Panc1 (cell line): ENCODE measurements around the gene DCC.

ENCODE experiments used
- POLR2AphosphoS5 ChIP-seq: IDR thresholded peaks from 2 replicates; pipeline ENCODE4 v1.6.1; 2012; ENCODE audit warnings: mild to moderate bottlenecking, low read depth, low read length, moderate library complexity
- REST ChIP-seq, 2 experiments: IDR thresholded peaks; 2 replicates each; pipeline ENCODE4 v1.6.1; 2011 to 2012; ENCODE audit warnings: low read depth in 2 of 2, control low read depth in 1 of 2, low read length in 1 of 2, mild to moderate bottlenecking in 1 of 2, moderate library complexity in 1 of 2; ENCODE audit not compliant: insufficient read depth in 1 of 2
- TF ChIP-seq, protein P1 (sequence below): fragments of 450-650 bp; IDR thresholded peaks from 2 replicates; pipeline ENCODE4 v1.5.1; 2017; ENCODE audit warnings: mild to moderate bottlenecking

DNA sequence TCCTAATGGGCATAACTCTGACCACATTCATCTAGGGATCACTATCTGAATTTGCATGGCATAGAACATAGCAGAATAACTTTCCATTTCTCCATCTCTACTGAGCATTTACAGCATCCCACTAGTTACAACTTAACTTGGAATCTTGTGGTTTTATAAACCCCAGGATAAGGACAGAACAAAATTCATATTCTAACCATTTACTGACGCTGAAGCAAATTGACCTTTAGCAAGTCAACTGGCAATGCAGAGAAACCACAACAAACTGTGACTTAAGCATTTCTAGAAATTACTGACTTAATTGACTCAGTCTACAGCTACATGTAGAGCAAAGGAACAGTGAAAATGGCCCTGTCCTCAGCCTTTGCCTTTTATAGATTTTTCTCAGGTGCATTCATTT lies 61.2 kb downstream of the DCC start:
- TF ChIP-seq, protein P1, sequence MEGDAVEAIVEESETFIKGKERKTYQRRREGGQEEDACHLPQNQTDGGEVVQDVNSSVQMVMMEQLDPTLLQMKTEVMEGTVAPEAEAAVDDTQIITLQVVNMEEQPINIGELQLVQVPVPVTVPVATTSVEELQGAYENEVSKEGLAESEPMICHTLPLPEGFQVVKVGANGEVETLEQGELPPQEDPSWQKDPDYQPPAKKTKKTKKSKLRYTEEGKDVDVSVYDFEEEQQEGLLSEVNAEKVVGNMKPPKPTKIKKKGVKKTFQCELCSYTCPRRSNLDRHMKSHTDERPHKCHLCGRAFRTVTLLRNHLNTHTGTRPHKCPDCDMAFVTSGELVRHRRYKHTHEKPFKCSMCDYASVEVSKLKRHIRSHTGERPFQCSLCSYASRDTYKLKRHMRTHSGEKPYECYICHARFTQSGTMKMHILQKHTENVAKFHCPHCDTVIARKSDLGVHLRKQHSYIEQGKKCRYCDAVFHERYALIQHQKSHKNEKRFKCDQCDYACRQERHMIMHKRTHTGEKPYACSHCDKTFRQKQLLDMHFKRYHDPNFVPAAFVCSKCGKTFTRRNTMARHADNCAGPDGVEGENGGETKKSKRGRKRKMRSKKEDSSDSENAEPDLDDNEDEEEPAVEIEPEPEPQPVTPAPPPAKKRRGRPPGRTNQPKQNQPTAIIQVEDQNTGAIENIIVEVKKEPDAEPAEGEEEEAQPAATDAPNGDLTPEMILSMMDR = no peak
- TF ChIP-seq REST (IDR thresholded peaks at IDR 0.05; ENCODE audit: insufficient read depth in 1 of 2, low read depth in 2 of 2, low read length in 1 of 2) (no peak), POLR2AphosphoS5 (no peak)
